ENCODE results near the gene ATP6V1C2. TPM values are rescaled to one million over a fixed set of nuclear protein-coding genes. Genes with fewer than 3 reads are reported as not detected.

Gene ATP6V1C2
- total and polyA plus RNA-seq, 2 experiments from 2014 or later, result 0.57 to 2.0 TPM

DNA sequence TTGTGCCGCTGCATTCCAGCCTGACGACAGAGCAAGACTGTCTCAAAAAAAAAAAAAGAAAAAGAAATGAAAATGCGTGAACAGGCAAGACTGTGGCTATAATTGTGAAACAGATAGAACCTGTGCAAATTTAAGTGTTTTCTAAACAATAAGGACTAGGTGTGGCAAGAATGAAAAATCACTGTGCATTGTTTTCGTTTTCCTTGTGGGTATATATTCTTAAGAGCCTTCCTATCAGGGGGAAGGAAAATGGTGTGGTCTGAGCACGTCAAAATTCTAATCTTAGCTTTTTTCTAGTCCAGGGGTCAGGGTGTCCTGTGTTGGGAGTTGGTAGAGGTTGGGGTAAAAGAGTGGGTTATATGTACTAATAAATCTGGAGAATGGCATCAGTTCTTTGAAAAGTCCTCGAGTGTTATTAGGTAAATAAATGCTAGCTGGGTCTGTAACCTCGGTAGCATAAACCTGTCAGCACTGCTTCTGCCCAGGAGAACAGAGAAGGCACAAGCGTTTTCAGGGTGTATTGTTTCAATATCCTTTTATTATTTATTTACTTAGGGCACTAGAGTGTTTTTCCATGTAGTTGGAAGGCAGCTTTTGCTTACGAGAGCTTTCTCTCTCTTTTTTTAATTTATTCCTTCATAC lies 11.6 kb downstream of the ATP6V1C2 start:
- Histone ChIP-seq H3K79me2 (no peaks in the 10 kb centered on the region), H3K36me3 (replicated peaks; ENCODE audit: insufficient read depth, low read depth) (no peaks in the 10 kb centered on the region), H3K4me1 (ENCODE audit: insufficient read depth) (no peaks in the 10 kb centered on the region), H3K27me3 (no peaks in the 10 kb centered on the region), H2AFZ (no peak overlapping the region), H3K9me3 (ENCODE audit: low read depth) (no peaks in the 10 kb centered on the region), H3K9me2 (replicated peaks; ENCODE audit: insufficient read depth) (no peaks in the 10 kb centered on the region), H3K4me3 (no peak overlapping the region), H3K4me2 (peak overlapping the region; percentile 31), H3K27ac (no peak overlapping the region), H4K20me1 (ENCODE audit: insufficient read depth, poor library complexity, severe bottlenecking) (no peaks in the 10 kb centered on the region)
- TF ChIP-seq EZH2 (IDR thresholded peaks at IDR 0.05; ENCODE audit: borderline replicate concordance) (no peak), EZH2phosphoT487 (IDR thresholded peaks at IDR 0.05; ENCODE audit: low read depth, severe bottlenecking, unreplicated experiment) (no peak), CTCF (IDR thresholded peaks at IDR 0.05; ENCODE audit: poor library complexity) (no peak)
- no peak for DNase-seq (ENCODE audit: low spot score)
- WGBS (ENCODE audit: low lambda C conversion rate, missing lambda C conversion rate), result 49% methylated on average over 9 of the region's 9 CpGs

GRCh38 chr2:10733566-10733925 lies 12.1 kb downstream of the ATP6V1C2 start:
- Histone ChIP-seq H3K4me2 (no peak overlapping the region), H3K4me1 (ENCODE audit: insufficient read depth) (no peaks in the 10 kb centered on the region), H2AFZ (no peak overlapping the region), H3K27me3 (no peaks in the 10 kb centered on the region), H4K20me1 (ENCODE audit: insufficient read depth, poor library complexity, severe bottlenecking) (no peaks in the 10 kb centered on the region), H3K79me2 (no peaks in the 10 kb centered on the region), H3K36me3 (replicated peaks; ENCODE audit: insufficient read depth, low read depth) (no peaks in the 10 kb centered on the region), H3K27ac (no peak overlapping the region), H3K4me3 (no peak overlapping the region), H3K9me2 (replicated peaks; ENCODE audit: insufficient read depth) (no peaks in the 10 kb centered on the region), H3K9me3 (ENCODE audit: low read depth) (no peaks in the 10 kb centered on the region)
- 62% methylated on average over 6 of the region's 6 CpGs for WGBS (ENCODE audit: low lambda C conversion rate, missing lambda C conversion rate)
- TF ChIP-seq EZH2phosphoT487 (IDR thresholded peaks at IDR 0.05; ENCODE audit: low read depth, severe bottlenecking, unreplicated experiment), result no peak
- no peak for TF ChIP-seq EZH2 (IDR thresholded peaks at IDR 0.05; ENCODE audit: borderline replicate concordance)
- TF ChIP-seq CTCF (IDR thresholded peaks at IDR 0.05; ENCODE audit: poor library complexity), result no peak
- no peak for DNase-seq (ENCODE audit: low spot score)

DNA sequence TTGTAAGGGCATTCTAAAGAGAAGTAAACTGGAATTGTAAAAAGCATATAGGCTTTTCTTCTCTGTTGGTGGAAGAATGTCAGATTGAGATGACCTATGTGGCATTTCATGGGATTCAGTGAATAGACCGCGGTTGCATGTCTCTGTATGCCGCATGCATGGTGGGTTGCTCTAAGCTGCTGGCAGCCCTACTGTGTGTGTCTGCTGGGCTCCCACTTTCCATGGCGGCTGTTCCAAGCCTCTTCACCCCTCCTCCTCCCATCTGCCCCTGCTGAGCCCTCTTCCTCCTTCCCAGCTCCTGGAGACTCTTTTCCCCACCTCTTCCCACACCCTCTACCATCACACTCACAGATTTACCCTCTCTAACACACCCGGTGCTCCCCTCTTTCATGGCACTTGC lies 12.6 kb downstream of the ATP6V1C2 start:
- no peaks in the 10 kb centered on the region for H3K79me2 ChIP-seq
- H3K4me1 ChIP-seq (ENCODE audit: insufficient read depth), result no peaks in the 10 kb centered on the region
- no peaks in the 10 kb centered on the region for H4K20me1 ChIP-seq (ENCODE audit: insufficient read depth, poor library complexity, severe bottlenecking)
- WGBS (ENCODE audit: low lambda C conversion rate, missing lambda C conversion rate), result 87% methylated on average over 5 of the region's 5 CpGs
- no peak overlapping the region for H2AFZ ChIP-seq
- H3K27me3 ChIP-seq, result no peaks in the 10 kb centered on the region
- DNase-seq (ENCODE audit: low spot score), result no peak
- H3K36me3 ChIP-seq (replicated peaks; ENCODE audit: insufficient read depth, low read depth), result no peaks in the 10 kb centered on the region
- H3K4me3 ChIP-seq, result no peak overlapping the region
- H3K9me3 ChIP-seq (ENCODE audit: low read depth), result no peaks in the 10 kb centered on the region
- H3K9me2 ChIP-seq (replicated peaks; ENCODE audit: insufficient read depth), result no peaks in the 10 kb centered on the region
- H3K4me2 ChIP-seq, result no peak overlapping the region
- no peak overlapping the region for H3K27ac ChIP-seq
- TF ChIP-seq CTCF (IDR thresholded peaks at IDR 0.05; ENCODE audit: poor library complexity), result no peak
- TF ChIP-seq EZH2phosphoT487 (IDR thresholded peaks at IDR 0.05; ENCODE audit: low read depth, severe bottlenecking, unreplicated experiment), result no peak
- no peak for TF ChIP-seq EZH2 (IDR thresholded peaks at IDR 0.05; ENCODE audit: borderline replicate concordance)

Measured in hepatocyte (in vitro differentiated cells).